HG02938 (cell line): ENCODE measurements around the gene ZMYM5.
A peak's percentile ranks its signal among the peaks of the same experiment; 100 is the strongest.
"Not testable (repeated sequence)": the region's sequence is repeated elsewhere in the genome, so short reads cannot be mapped to it uniquely, and the experiment has no call there.

Experiments
- ATAC-seq: cut with Tn5 transposase; IDR thresholded peaks from one replicate; pipeline ENCODE4 v1.9.1; 2021; ENCODE audit warnings: mild to moderate bottlenecking, moderate library complexity; ENCODE audit not compliant: unreplicated experiment

ZMYM5 gene

DNA sequence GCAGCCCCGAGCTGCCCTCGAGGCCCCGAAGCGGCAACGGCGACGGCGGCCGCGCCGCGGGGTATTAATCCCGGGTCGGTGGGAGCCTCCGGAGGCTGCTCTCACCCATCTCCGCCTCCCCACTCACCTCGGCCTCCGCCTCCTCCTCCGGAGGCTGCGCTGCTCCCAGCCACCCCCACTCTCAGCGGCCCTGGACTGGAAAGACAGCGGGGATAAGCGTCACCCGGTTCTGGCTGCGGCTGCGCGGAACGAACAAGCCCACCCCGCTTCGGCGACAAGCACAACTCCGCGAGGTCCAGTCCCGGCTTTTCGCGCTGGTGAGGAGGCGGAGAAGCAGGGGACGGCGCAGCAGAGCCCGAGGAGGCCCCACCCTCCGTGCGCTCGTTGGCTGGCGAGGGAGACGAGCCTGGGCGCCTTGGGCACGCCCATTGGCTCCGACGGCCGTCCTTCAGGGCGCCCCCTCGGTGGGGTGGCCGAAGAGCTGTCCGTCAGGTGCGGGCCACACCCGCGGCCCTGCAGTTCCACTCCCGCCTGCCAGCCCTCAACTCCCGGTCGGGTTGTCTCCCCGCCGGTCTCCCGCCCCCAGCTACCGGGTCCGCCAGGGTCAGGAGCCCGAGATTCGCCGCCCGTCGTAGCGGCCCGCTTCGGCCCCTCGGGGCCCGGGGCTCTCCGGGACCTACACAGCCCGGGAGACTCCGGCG is at the start of gene ZMYM5:
TSS of gene ZMYM5 (minus strand) at position 327 of the 701 bp plus-strand sequence. CDS start 11,469 bp downstream, outside the sequence.
- ATAC-seq = peak; percentile 74

DNA sequence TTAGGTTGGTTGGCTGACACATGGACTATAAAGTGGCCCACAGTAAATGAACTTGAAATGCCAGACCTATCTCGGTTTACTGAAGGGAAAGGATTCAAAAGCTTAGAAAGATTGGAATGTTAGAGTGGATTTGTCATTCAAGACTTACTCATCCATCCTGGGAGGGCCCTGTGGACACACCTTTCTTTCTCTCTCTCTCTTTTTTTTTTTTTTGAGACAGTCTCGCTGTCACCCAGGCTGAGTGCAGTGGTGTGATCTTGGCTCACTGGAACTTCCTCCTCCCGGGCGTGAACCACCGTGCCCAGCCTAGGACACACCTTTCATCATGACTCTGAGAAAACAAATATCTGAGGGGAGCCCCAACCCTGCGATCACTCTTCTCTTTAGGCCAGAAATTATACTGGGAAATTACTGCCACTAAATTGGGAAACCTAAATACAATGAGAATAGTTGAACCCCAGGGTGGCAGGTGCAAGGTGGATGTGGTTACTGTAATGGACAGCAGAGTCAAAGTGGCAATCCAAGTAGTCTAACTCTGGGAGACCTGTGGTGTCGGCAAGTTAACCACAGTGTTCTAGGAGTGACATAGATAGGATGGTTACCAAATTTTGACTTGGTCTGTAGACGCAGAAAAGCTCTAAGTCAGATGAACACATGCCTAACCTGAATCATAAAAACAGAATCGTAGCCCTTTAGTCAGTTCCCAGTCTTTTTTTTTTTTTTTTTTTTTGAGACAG is 47.1 kb upstream of the ZMYM5 start:
- no peak for ATAC-seq

DNA sequence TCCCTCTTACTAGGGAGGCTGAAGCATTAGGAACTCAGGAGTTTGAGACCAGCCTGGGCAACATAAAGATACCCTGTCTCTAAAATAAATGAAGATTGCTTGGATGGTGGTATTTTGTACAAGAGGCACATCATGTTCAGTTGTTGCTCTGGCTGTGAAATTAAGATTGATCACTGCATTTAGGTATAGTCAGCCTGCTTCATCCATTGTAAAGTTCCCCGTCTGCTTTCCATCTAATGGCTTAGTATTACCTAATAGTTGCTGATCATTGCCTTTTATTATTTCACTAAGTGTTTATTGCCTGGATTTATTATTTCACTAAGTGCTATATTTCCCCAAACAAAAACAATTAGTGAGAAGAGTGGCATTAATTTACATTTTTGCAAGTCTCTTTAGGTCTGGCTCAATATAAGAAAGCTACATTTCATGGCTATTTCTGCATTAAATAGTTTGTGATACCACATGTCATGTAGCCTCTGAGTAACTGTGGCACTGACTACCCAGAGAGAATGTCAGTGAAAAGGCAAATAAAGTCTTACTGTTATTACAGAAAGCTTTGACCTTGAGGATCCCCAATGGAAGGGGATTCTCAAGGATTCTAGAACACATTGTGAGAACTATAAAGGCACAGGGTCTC is 45.0 kb upstream of the ZMYM5 start:
- no peak for ATAC-seq

DNA sequence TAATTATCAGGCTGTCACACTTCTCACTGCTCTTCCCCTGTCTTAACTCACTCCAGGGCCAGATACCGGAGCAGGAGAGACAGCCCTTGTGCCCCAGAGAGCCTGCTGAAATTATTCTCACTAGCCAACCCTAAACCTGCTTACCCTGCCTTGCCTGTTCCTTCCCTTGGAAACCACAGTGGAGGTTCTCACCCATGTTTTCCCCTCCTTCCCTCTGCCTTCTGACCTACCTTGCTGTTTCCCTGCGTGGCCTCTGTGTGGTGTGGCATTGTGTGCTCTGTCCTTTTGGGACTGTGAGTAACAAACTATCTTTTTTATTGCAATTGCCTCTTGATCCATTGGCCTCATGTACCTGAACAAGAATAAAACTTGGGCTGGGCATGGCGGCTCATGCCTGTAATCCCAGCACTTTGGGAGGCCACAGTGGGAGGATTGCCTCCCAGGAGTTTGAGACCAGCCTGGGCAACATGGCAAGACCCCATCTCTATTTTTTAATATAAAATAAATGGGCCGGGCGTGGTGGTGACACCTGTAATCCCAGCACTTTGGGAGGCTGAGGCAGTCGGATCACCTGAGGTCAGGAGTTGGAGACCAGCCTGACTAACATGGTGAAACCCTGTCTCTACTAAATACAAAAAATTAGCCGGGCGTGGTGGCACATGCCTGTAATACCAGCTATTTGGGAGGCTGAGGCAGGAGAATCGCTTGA is 42.2 kb upstream of the ZMYM5 start:
- ATAC-seq = not testable (repeated sequence)

DNA sequence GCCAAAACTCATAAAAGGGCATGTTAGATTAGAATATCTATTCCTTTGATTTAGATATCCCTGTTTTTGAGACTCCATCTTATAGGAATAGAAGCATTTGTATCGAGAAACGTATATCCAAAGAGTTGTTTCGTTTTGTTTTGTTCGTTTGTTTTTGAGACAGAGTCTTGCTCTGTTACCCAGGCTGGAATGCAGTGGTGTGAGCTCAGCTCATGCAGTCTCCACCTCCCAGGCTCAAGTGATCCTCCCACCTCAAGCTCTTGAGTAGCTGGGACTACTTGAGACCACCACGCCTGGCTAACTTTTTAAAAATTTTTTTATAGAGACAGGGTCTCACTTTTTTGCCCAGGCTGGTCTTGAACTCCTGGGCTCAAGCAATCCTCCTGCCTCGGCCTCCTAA is 26.6 kb upstream of the ZMYM5 start:
- no peak for ATAC-seq

DNA sequence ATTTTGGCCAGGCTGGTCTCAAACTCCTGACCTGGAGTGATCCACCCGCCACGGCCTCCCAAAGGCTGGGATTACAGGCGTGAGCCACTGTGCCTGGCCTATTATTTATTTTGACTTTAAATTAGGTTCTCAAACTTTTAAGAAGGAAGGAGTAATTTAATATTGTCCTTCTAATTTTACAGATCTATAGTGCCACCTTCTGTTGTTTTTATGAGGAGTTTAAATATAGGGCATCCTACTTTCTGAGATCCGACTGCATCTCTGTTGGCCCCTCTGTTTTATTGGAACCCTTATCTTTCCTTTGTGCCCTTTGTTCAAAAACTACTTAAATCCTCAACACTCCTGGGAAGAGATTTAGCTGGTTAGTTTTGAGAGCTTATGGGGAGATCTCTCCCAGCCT is 25.4 kb upstream of the ZMYM5 start:
- no peak for ATAC-seq

DNA sequence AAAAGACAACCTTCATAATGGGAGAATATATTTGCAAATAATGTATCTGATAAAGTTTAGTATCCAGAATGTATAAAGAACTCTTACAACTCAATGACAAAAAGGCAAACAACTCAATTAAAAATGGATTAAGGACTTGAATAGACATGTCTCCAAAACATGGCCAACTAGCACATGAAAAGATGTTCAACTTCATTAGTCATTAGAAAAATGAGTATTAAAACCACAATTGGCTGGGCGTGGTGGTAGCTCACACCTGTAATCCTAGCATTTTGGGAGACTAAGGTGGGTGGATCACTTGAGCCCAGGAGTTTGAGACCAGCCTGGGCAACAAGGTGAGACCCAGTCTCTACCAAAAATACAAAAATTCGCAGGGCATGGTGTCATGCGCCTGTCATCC is 18.8 kb upstream of the ZMYM5 start:
- no peak for ATAC-seq

DNA sequence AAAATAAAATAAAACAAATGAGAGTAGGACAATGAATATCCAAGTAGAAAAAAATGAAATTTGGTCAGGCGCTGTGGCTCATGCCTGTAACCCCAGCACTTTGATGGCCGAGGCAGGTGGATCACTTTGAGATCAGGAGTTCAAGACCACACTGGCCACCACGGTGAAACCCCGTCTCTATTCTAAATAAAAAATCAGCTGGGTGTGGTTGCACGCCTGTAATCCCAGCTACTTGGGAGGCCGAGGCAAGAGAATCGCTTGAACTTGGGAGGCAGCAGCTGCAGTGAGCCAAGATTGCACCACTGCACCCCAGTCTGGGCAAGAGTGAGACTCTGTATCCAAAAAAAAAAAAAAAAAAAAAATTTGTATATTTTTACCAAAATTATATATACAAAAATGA is 18.2 kb upstream of the ZMYM5 start:
- ATAC-seq = no peak

DNA sequence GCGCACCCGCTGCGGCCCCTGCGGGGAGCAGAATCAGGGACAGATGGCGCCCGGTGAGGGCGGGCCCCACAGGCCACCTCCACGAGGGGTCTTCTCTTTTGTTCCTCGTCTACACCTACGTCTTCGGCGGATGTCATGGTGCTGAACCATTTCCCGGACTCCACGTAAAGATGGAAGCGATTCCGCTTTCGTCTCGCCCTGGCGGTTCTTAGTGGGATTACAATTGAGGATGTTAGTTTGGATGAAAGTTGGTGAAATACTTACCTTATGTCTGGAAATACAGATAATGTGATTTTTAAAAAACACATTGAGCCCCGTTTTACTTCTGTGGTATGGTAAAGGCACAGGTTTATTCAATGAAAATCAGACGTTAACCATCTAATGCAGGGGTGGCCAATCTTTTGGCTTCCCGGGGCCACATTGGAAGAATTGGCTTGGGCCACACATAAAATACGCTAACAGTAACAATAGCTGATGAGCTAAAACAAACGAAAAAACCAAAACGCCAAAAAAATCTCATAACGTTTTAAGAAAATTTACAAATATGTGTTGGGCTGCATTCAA is 1.4 kb upstream of the ZMYM5 start:
- ATAC-seq = peak; percentile 12

DNA sequence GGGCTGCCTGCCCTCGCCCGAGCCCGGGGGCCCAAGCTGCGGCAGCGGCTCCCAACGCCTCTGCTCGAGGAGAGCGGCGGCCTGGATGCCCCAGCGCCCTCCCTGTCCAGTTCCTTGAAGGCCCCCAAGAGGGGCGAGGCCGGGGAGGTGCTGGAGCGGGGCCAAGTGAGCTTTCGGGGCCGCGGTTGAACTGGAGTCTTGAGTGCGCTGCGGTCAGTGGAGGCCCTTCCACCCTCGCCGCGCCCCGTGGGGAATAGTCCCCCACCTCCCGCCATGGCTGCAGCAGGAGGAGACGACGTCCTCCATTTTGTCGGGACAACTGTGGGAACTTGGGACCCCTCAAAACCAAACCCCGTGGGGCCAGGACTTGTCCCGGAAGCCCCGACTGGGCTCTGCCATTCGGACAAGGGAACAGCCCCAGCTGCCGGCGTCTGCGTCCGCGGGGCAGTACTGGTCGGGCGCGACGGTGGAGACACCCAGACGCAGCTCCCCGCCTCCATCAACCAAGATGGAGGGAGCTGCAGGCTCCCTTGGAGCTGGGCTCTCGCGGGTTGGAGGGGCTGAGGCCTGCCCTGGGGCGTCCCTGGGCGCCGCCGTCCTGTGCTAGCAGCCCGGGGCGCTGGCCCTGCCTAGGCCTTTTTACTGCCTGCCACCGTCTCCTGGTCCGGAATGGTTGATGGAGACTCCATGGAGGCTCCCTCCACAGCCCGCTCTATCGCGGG is 736 bp upstream of the ZMYM5 start:
- ATAC-seq = peak; percentile 31

DNA sequence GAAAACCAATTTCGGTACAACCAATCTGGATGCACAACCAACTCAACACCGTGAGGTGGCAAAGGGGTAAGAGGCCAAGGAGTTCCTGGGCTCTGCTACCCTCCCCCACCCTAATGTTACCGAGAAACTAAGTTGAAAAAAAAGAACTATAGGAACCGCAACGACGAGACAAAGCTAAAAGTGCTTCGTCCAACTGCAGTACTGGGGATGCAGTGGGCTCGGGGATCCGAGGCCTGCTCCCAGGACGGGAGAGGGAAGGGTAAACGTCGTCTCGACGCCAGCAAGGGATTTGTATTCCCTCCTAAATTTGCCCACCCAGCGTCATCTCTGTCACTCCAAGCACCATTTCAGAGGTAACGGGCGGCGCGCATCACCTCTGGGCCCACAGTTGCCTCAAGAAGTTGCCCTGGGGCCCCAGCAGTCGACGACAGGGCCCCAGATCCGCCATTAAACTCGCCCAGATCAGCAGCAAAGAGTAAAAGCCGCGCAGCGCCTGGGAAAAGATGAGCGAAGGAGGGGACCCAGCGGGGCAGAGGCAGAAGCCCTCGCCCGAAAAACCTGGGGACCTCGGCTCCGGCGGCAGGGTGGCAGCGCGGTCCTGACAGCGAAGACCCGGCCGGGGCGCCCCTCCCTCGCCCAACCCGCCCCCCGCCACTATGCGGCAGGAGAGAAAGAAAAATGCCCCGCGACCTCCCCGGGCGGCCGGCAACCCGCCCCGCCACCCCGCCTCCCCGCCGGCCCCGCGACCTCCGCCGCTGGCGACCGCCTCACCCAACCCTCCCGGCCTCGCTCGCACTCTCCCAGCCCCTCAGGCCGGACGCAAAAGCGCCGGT is 752 bp downstream of the ZMYM5 start:
- peak; percentile 3 for ATAC-seq

DNA sequence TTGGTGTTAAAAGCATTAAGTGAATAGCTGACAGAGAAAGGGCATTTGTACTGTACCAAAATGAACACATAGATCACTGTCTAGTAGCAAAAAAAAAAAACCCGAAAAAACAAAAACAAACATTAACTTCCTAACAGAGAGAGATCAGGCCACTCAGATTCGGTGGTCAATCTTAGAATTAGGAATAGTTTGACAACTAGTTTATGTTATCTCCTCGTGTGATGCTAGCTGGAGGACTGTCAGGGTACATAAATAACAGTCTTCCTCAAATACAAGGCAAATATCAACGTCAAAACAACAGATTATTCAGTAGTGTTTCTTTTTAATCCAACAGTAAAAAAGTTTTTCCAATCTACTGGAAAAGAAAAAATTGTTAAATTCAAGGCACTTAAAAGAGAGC is 1.7 kb downstream of the ZMYM5 start:
- no peak for ATAC-seq

DNA sequence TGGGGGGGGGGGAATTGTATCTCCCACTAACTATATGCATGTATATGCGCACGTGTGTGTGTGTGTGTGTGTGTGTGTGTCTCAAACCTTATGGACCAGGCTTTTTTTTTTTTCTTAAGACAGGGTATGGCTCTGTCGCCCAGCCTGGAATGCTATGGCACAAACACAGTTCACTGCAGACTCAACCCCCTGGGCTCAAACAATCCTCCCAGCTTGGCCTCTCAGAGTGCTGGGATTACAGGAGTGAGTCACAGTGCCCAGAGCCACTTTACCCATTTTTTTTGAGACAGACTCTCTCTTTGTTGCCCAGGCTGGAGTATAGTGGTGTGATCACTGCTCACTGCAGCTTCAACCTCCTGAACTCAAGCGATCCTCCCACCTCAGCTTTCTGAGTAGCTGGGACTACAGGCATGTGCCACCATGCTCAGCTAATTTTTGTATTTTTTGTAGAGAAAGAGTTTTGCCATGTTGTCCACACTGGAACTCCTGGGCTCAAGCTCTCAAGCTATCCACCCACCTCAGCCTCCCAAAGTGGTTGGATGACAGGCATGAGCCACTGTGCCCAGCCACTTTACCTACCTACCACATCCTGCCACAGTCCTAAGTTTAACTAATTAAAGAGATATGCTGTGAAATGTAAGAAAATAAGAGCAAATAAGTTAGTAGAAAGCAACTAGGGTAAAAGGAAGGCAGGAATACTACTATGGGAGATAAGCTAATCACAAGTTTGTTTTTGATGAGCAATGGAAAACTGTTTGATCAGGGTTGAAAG is 2.4 kb downstream of the ZMYM5 start:
- no peak for ATAC-seq

DNA sequence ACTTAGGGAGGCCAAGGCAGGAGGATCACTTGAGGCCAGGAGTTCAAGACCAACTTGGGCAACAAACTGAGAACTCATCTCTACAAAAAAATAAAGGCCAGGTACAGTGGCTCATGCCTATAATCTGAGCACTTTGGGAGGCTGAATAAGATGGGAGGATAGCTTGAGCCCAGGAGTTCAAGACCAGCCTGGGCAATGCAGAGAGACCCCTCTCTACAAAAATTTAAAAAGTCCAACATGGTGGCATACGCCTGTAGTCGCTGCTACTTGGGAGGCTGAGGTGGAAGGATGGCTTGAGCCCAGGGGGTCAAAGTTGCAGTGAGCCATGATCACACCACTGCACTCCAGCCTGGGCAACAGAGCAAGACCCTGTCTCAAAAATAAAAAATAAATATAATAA is 5.8 kb downstream of the ZMYM5 start:
- not testable (repeated sequence) for ATAC-seq

DNA sequence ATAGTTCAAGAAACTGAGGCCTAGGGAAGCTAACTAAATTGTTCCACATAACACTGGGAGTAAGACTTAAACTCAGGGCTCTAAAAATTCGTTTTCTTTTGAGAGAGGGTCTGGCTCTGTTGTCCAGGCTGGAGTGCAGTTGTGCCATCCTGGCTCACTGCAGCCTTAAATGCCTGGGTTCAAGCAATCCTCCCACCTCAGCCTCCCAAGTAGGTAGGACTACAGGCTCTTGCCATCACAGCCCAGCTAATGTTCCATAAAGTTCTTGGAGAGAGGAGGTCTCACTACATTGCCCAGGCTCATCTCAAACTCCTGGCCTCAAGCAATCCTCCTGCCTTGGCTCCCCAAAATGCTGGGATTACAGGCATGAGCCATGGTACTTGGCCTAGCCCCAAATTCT is 10.7 kb downstream of the ZMYM5 start:
- no peak for ATAC-seq

DNA sequence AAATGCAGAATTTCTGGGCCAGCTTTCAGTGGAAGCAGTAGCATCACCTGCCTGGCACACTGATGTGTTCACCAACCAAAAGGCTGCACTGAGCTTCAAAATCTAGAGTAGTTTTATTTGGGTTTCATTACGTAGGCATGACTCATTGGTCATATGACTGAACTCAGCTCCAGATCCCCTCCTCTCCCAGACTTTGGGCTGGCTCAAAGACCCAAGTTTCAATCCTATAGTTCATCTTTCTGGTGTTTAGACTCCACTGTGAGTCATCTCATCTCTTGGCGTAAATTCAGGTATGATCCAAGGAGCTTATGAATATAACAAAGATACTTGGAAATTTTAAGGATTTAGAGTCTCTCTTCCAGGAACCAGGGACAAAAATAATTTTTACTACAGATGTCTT is 17.7 kb downstream of the ZMYM5 start:
- ATAC-seq = no peak

DNA sequence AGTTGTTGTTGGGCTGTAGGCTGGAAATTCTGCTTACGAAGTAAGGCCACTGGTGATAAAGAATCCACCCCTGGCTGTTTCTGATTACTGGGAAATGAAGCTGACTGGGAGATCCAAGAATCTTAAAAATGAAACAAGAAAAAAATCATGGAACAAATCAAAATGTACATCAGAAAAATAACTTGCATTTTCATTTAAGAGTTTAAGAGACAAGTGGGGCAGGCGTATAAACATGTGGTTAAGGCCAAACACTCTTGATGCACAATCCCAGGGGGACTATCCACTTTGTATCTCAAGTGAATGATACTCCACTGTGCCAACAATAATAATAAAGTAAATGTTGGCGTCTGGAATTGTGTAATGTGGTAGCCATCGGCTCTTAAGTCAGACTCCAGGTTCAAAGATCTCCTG is 24.6 kb downstream of the ZMYM5 start:
- ATAC-seq = no peak

DNA sequence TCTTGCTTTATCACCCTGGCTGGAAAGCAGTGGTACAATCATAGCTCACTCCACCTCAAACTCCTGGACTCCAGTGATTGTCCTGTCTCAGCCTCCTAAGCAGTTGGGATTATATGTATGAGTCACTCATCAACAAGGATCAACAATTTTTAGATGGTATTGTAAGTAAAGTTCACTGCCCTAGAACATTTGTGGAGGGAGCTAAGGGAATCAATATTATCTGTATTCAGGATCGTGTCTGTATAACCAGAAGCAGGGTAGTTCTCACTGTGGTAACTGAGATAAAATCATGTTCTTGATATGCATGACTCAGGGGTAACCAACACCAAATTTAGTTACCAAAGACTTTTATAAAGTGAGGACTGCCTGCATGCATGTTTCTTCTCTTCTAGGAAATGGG is 27.0 kb downstream of the ZMYM5 start:
- no peak for ATAC-seq

DNA sequence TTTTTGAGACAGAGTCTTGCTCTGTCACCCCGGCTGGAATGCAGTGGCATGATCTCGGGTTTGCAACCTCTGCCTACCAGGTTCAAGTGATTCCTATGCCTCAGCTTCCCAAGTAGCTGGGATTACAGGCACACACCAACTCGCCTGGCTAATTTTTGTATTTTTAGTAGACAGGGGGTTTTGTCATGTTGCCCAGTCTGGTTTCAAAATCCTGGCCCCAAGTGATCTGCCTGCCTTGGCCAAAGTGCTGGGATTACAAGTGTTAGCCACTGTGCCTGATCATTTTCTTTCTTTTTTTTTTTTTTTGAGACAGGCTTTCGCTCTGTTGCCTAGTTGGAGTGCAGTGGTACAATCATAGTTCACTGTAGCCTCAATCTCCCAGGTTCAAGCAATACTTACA is 28.7 kb downstream of the ZMYM5 start:
- no peak for ATAC-seq
